IMR-90 (cell line): Measurements from ENCODE around the gene PARVG. TPM values are rescaled to one million over a fixed set of nuclear protein-coding genes. Genes with fewer than 3 reads are reported as not detected.
A peak's percentile ranks its signal among the peaks of the same experiment; 100 is the strongest.

Experiments
- ATAC-seq: fragments of 200-7000 bp; cut with Tn5 transposase; 2 replicates; pipeline ENCODE4 v1.9.1; 2020; ENCODE audit warnings: low read depth, mild to moderate bottlenecking, moderate library complexity
- BruUV-seq: library from RNA; stranded (reverse); fragments of 400-500 nt; replicated peaks from 2 replicates; lab custom pipeline; 2021; lab: Mats Ljungman, UMichigan
- CTCF ChIA-PET: fragments of 300-600 bp; formaldehyde crosslinking; extraction: SDS; loops from one replicate; lab custom pipeline; 2021; ENCODE audit warnings: antibody characterized with exemption; lab: Yijun Ruan, JAX
- POLR2A ChIA-PET: fragments of 300-600 bp; sonication (Branson Sonifier 250); formaldehyde crosslinking; loops from one replicate; lab custom pipeline; 2022; ENCODE audit warnings: antibody characterized with exemption; ENCODE audit not compliant: unreplicated experiment; lab: Charles Lee
- DNase-seq: peaks from one replicate; pipeline ENCODE4 v3.0.0; 2013
- H2AFZ ChIP-seq: replicated peaks from 2 replicates; pipeline ENCODE3; 2013; ENCODE audit warnings: low read length, mild to moderate bottlenecking; ENCODE audit not compliant: poor library complexity
- H2AK5ac ChIP-seq: 2 replicates; pipeline ENCODE4 v1.6.1; 2013; ENCODE audit warnings: low read depth, low read length, inconsistent platforms
- H2AK9ac ChIP-seq: replicated peaks from 2 replicates; pipeline ENCODE3; 2013; ENCODE audit warnings: mild to moderate bottlenecking, low read depth, low read length, moderate library complexity; ENCODE audit not compliant: poor library complexity
- H2BK120ac ChIP-seq: 2 replicates; pipeline ENCODE4 v1.6.1; 2013; ENCODE audit warnings: low read depth, low read length, inconsistent platforms
- H2BK15ac ChIP-seq: 3 replicates; pipeline ENCODE4 v1.6.1; 2013; ENCODE audit warnings: low read depth, low read length, inconsistent platforms
- H2BK20ac ChIP-seq: 2 replicates; pipeline ENCODE4 v1.6.1; 2013; ENCODE audit warnings: low read depth, mild to moderate bottlenecking, inconsistent platforms, low read length, moderate library complexity
- H2BK5ac ChIP-seq: 2 replicates; pipeline ENCODE4 v1.6.1; 2013; ENCODE audit warnings: mild to moderate bottlenecking, low read depth, low read length, inconsistent platforms; ENCODE audit not compliant: poor library complexity, severe bottlenecking
- H3K14ac ChIP-seq: replicated peaks from 2 replicates; pipeline ENCODE4 v1.6.1; 2013; ENCODE audit warnings: low read depth, low read length, inconsistent platforms
- H3K18ac ChIP-seq: 2 replicates; pipeline ENCODE4 v1.6.1; 2013; ENCODE audit warnings: low read depth, low read length, control low read depth
- H3K23ac ChIP-seq: 2 replicates; pipeline ENCODE4 v1.6.1; 2013; ENCODE audit warnings: low read depth, low read length, inconsistent platforms
- H3K27ac ChIP-seq: 2 replicates; pipeline ENCODE4 v1.5.1; 2013; ENCODE audit warnings: mild to moderate bottlenecking, control low read depth, low read length; ENCODE audit not compliant: insufficient read depth
- H3K27me3 ChIP-seq: 2 replicates; pipeline ENCODE4 v1.6.1; 2013; ENCODE audit warnings: low read length; ENCODE audit not compliant: control insufficient read depth, insufficient read depth
- H3K36me3 ChIP-seq: 2 replicates; pipeline ENCODE4 v1.6.1; 2013; ENCODE audit warnings: low read length, mixed read lengths; ENCODE audit not compliant: control insufficient read depth, insufficient read depth
- H3K4ac ChIP-seq: 2 replicates; pipeline ENCODE4 v1.6.1; 2013; ENCODE audit warnings: low read depth, low read length, inconsistent platforms
- H3K4me1 ChIP-seq: 2 replicates; pipeline ENCODE4 v1.6.1; 2013; ENCODE audit warnings: low read length, mixed read lengths; ENCODE audit not compliant: control insufficient read depth, insufficient read depth
- H3K4me2 ChIP-seq: 2 replicates; pipeline ENCODE4 v1.6.1; 2013; ENCODE audit warnings: low read depth, mild to moderate bottlenecking, control low read depth, low read length, moderate library complexity
- H3K4me3 ChIP-seq: 2 replicates; pipeline ENCODE4 v1.5.1; 2013; ENCODE audit warnings: low read depth, mild to moderate bottlenecking, control low read depth, low read length, moderate library complexity; ENCODE audit not compliant: insufficient read depth
- H3K56ac ChIP-seq: 2 replicates; pipeline ENCODE4 v1.6.1; 2013; ENCODE audit warnings: low read length, inconsistent platforms; ENCODE audit not compliant: insufficient read depth; ENCODE audit errors: extremely low read depth
- H3K79me1 ChIP-seq, 2 experiments: 2 replicates each; pipeline ENCODE4 v1.6.1; 2013; ENCODE audit warnings: low read length in 2 of 2, inconsistent platforms in 1 of 2, low read depth in 1 of 2
- H3K9ac ChIP-seq: 2 replicates; pipeline ENCODE4 v1.6.1; 2013; ENCODE audit warnings: low read depth, low read length, control low read depth
- H3K9me1 ChIP-seq: 2 replicates; pipeline ENCODE4 v1.6.1; 2013; ENCODE audit warnings: low read length, inconsistent platforms; ENCODE audit not compliant: insufficient read depth
- H3K9me3 ChIP-seq: 2 replicates; pipeline ENCODE4 v1.6.1; 2013; ENCODE audit warnings: low read length; ENCODE audit not compliant: control insufficient read depth, insufficient read depth
- H4K20me1 ChIP-seq: 2 replicates; pipeline ENCODE4 v1.6.1; 2013; ENCODE audit warnings: low read length, inconsistent platforms; ENCODE audit not compliant: insufficient read depth
- H4K5ac ChIP-seq: 2 replicates; pipeline ENCODE4 v1.6.1; 2013; ENCODE audit warnings: mild to moderate bottlenecking, low read depth, low read length, control low read depth
- H4K8ac ChIP-seq, 2 experiments: 2 replicates each; pipeline ENCODE4 v1.6.1; 2013; ENCODE audit warnings: low read depth in 2 of 2, low read length in 2 of 2, control low read depth in 1 of 2, inconsistent platforms in 1 of 2
- H4K91ac ChIP-seq: 2 replicates; pipeline ENCODE4 v1.6.1; 2013; ENCODE audit warnings: low read depth, low read length, inconsistent platforms; ENCODE audit not compliant: insufficient read depth
- BHLHE40 ChIP-seq: fragments of 150-350 bp; IDR thresholded peaks from 2 replicates; pipeline ENCODE4 v1.6.1; 2016; ENCODE audit warnings: mild to moderate bottlenecking, low read depth, low read length
- CHD1 ChIP-seq: IDR thresholded peaks from 2 replicates; pipeline ENCODE4 v1.6.1; 2012; ENCODE audit warnings: low read depth, low read length, improper control_type of control experiment
- FOS ChIP-seq: fragments of 150-350 bp; IDR thresholded peaks from 2 replicates; pipeline ENCODE4 v1.6.1; 2016; ENCODE audit warnings: low read depth, low read length
- MAFK ChIP-seq: IDR thresholded peaks from 2 replicates; pipeline ENCODE4 v1.6.1; 2012; ENCODE audit warnings: low read depth, low read length, improper control_type of control experiment
- RCOR1 ChIP-seq: IDR thresholded peaks from 2 replicates; pipeline ENCODE4 v1.6.1; 2012; ENCODE audit warnings: mild to moderate bottlenecking, low read length, improper control_type of control experiment; ENCODE audit not compliant: insufficient replicate concordance
- RFX5 ChIP-seq: IDR thresholded peaks from 2 replicates; pipeline ENCODE4 v1.8.0; 2012; ENCODE audit warnings: low read depth, mild to moderate bottlenecking, low read length, moderate library complexity
- WGBS, 2 experiments: methylation state at CpG; one replicate each; pipeline versions ENCODE4 v1.1.5 to v1.1.7; 2013; ENCODE audit warnings: missing lambda C conversion rate in 2 of 2; ENCODE audit not compliant: insufficient read length in 1 of 2; ENCODE audit errors: extremely low coverage in 2 of 2; 5-methylcytosine and 5-hydroxymethylcytosine counted together
- dilution Hi-C: fragments of 300-500 bp; cut with HindIII; formaldehyde crosslinking; loops from one replicate; pipeline ENCODE4 v1.14.3; 2018; ENCODE audit warnings: low sequenced_read_pairs; ENCODE audit not compliant: unreplicated experiment
- in situ Hi-C: fragments of 300-500 bp; cut with MboI; formaldehyde crosslinking; loops from 3 replicates; pipeline ENCODE4 v1.14.3; 2019; ENCODE audit warnings: low sequenced_read_pairs, inconsistent platforms, mixed read lengths
- intact Hi-C: fragments of 100-400 bp; cut with micrococcal nuclease; formaldehyde crosslinking; loops from 2 replicates; pipeline ENCODE4 v1.10.0; 2022
- polyA plus RNA-seq, 3 experiments: library from polyadenylated mRNA; depleted of rRNA; stranded (reverse); fragments of >200 nt; gene quantifications; 2 replicates each; pipeline ENCODE4 v1.2.3, GENCODE V29; 2012; ENCODE audit warnings: low replicate concordance in 1 of 3
- total RNA-seq: library from RNA; depleted of rRNA; stranded (reverse); fragments of >200 nt; gene quantifications from 2 replicates; pipeline ENCODE4 v1.2.3, GENCODE V29; 2012
- TF ChIP-seq, protein P1 (sequence below): fragments of 150-350 bp; IDR thresholded peaks from 2 replicates; pipeline ENCODE4 v1.6.1; 2016; ENCODE audit warnings: low read depth, mild to moderate bottlenecking, low read length, moderate library complexity, borderline replicate concordance
- TF ChIP-seq, protein P2 (sequence below): fragments of 150-350 bp; IDR thresholded peaks from 2 replicates; pipeline ENCODE4 v1.6.1; 2017; ENCODE audit warnings: mild to moderate bottlenecking, antibody characterized with exemption, low read length, low read depth

Gene PARVG
- total and polyA plus RNA-seq, 2 of the 4 experiments (the other 2 are of a cell fraction): not detected

DNA sequence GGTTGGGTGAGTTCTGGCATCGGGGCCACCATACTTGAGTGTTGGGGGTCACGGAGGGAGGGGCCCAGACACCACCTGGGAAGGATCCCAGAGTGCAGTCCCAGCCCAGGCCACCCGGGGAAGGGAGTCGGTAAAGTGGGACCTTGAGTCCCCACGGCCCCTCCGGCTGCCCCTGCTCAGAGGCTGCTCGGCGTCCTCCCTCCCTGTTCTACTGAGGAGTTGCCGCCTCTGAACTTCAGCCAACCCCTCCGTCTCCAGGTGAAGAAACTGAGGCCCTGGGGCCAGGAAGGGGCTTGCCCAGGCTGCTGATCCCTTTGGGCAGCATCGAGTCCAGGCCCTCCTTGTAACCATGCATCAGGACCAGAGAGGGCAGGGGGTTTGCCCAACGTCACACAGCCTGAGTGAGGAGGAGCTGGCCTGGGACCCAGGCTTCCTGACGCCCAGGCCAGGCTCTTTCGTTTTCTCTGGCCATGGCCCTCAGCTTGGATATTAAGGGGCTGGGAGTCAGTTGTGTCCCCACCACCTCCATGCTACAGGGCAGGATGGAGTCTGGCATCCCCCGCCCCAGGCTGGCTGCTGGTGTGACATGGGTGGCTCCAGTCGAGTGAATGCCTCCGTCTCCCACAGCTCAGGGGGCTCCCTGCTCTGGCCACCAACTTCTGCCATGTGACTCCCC lies 1.3 kb downstream of the PARVG start:
- Histone ChIP-seq H3K4me3 (no peak overlapping the region), H2BK20ac (no peak overlapping the region), H2AK5ac (no peak overlapping the region), H3K79me1 (no peaks in the 10 kb centered on the region), H3K9me3 (no peaks in the 10 kb centered on the region), H4K91ac (no peak overlapping the region), H2AK9ac (peak overlapping the region; percentile 78), H2AFZ (no peak overlapping the region), H3K14ac (no peak overlapping the region), H3K9ac (no peak overlapping the region), H4K8ac (no peak overlapping the region), H3K4ac (no peak overlapping the region), H3K4me1 (no peaks in the 10 kb centered on the region), H3K36me3 (no peaks in the 10 kb centered on the region), H4K20me1 (no peaks in the 10 kb centered on the region; the same call in 1 of the 2 replicates), H3K4me2 (no peak overlapping the region), H3K27me3 (peaks cover 38% of the 10 kb centered on the region), H3K9me1 (no peaks in the 10 kb centered on the region), H4K5ac (no peak overlapping the region), H2BK120ac (no peak overlapping the region), H3K27ac (no peak overlapping the region), H3K23ac (no peak overlapping the region), H3K18ac (no peak overlapping the region), H2BK5ac (no peak overlapping the region), H2BK15ac (no peak overlapping the region), H3K56ac (no peak overlapping the region)
- 57% methylated on average over 1 of the region's 17 CpGs; no CpG with 5 or more reads in 1 of the 2 experiments for WGBS, 2 experiments
- no peak for ATAC-seq
- no TSS peak for BruUV-seq
- intact Hi-C loops: no loop called here
- no peak for TF ChIP-seq RFX5
- TF ChIP-seq RCOR1: no peak
- no peak for TF ChIP-seq CHD1
- TF ChIP-seq BHLHE40: no peak
- TF ChIP-seq, protein P1, sequence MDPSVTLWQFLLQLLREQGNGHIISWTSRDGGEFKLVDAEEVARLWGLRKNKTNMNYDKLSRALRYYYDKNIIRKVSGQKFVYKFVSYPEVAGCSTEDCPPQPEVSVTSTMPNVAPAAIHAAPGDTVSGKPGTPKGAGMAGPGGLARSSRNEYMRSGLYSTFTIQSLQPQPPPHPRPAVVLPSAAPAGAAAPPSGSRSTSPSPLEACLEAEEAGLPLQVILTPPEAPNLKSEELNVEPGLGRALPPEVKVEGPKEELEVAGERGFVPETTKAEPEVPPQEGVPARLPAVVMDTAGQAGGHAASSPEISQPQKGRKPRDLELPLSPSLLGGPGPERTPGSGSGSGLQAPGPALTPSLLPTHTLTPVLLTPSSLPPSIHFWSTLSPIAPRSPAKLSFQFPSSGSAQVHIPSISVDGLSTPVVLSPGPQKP: no peak
- no peak for TF ChIP-seq MAFK
- TF ChIP-seq, protein P2, sequence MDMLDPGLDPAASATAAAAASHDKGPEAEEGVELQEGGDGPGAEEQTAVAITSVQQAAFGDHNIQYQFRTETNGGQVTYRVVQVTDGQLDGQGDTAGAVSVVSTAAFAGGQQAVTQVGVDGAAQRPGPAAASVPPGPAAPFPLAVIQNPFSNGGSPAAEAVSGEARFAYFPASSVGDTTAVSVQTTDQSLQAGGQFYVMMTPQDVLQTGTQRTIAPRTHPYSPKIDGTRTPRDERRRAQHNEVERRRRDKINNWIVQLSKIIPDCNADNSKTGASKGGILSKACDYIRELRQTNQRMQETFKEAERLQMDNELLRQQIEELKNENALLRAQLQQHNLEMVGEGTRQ: no peak
- TF ChIP-seq FOS: no peak
- no peak for DNase-seq
- ChIA-PET POLR2A (no interaction called here), CTCF (no interaction called here)
- in situ Hi-C loops: no loop called here
- dilution Hi-C loops: no loop called here
